Posterior vena cava (tissue), 2 donors: Measurements from ENCODE around the gene SYT5. TPM values are rescaled to one million over a fixed set of nuclear protein-coding genes. Genes with fewer than 3 reads are reported as not detected.
"Not testable (repeated sequence)": the region's sequence is repeated elsewhere in the genome, so short reads cannot be mapped to it uniquely, and the experiment has no call there.

ENCODE experiments used
- DNase-seq: peaks from one replicate; pipeline ENCODE4 v3.0.0-alpha.2; 2020; ENCODE audit warnings: low spot score
- intact Hi-C, 2 donors: fragments of 100-400 bp; cut with DNase I; formaldehyde crosslinking; loops; one replicate each; pipeline versions ENCODE4 v1.14.1 to v1.14.2; 2022 to 2023
- total RNA-seq, 2 donors: library from RNA; stranded (reverse); fragmentation: NEBNext Ultra II Directional; extraction: Animal tissue kit (Norgen Biotek cat#: 25700); gene quantifications; one replicate each; pipeline ENCODE4 v1.2.1, GENCODE V29; 2021
- donor health status: DM: yes; HTN: yes; CAD: no.
- donor health status: DM: yes; HTN: yes; CAD: no.

SYT5 gene
- total RNA-seq, 2 donors from 2014 or later, result not detected

GRCh38 chr19:55209693-55210472 lies 29.8 kb upstream of the SYT5 start:
- no peak for DNase-seq
- intact Hi-C loops, result no loop called here

DNA sequence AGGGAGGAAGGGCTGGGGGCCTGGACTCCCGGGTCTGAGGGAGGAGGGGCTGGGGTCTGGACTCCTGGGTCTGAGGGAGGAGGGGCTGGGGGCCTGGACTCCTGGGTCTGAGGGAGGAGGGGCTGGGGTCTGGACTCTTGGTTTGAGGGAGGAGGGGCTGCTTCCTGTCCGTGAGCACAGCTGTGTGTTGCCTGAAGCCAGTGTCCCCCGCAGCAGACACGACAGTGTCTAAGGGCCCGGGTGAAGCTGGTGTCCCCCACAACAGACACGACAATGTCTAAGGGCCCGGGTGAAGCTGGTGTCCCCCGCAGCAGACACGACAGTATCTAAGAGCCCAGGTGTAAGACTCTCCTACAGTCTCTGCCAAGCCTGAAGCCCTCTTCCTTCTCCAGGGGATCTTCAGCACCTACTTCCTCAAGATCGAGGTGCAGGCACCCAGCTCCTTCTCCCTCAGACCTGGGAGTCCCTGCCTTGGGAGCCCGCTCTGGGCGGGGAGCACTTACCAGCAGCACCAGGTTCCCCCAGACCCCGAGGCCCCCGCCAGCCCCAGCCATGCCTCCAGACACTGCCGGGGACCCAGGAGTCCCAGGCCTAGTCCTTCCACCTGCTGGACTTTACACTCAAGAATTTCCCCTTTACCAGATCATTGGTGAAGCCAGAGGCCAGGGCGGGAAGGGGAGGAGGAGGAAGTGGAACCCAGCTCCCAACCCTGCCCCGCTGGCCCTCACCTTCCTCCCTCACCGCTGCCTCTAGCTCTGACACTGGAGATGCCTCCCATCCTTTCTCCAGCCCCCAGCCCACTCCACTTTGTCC lies 29.0 kb upstream of the SYT5 start, which contains the start of gene PTPRH:
PTPRH (minus strand) TSS at position 622 of the 813 bp plus-strand sequence; CDS start at position 554, 68 bp downstream.
- no peak for DNase-seq
- intact Hi-C loops, result no loop called here

DNA sequence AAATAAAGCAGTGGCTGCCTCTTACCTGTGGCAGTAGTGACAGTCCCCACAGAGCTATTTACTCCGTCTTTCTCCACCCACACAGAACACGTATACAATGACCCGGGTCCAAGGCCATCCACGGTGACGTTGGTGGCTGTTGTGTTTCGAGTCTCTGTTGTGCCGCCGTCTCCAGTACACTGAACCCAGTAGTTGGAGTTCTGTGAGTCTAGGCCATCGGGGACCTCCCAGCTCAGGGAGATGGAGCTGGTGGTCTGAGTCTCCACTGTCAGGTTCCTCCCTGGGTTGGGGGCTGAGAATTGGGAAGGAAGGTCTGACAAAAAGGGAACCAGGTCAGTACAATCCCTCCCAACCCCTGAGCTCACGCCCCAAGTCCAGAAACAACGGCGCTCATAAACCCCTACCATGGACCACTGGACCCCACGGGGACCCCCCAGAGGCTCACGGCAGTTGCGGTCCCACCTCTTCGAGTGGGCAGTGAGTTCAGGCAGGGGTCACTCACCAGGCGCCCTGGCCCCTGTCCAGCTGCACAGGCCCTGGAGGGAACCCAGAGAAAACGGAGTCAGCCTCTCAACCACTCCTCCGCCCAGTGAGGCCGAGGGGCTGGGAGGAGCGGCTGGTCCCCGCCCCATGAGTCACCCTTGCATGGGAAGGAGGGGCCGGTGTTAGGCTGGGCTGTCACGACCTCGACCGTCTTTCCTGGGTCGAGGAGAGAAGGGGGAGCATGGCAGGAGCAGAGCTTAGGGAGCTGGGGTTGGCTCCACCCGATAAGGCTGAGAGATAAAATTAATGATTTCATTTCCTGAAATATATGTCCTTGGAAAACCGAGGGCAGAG lies 26.8 kb upstream of the SYT5 start:
- peak; percentile 93 for DNase-seq

GRCh38 chr19:55202199-55202598 lies 22.1 kb upstream of the SYT5 start:
- DNase-seq, result not testable (repeated sequence)

More for the DNA sequence above, 26.8 kb upstream of the SYT5 start:
- intact Hi-C loops, result no loop called here

GRCh38 chr19:55199620-55200204 lies 19.6 kb upstream of the SYT5 start:
- intact Hi-C loops, result no loop called here

More at GRCh38 chr19:55202199-55202598, 22.1 kb upstream of the SYT5 start:
- intact Hi-C loops, result not testable (repeated sequence)

GRCh38 chr19:55198651-55199050 lies 18.6 kb upstream of the SYT5 start:
- intact Hi-C loops, result no loop called here
- no peak for DNase-seq

More at GRCh38 chr19:55199620-55200204, 19.6 kb upstream of the SYT5 start:
- DNase-seq, result no peak

DNA sequence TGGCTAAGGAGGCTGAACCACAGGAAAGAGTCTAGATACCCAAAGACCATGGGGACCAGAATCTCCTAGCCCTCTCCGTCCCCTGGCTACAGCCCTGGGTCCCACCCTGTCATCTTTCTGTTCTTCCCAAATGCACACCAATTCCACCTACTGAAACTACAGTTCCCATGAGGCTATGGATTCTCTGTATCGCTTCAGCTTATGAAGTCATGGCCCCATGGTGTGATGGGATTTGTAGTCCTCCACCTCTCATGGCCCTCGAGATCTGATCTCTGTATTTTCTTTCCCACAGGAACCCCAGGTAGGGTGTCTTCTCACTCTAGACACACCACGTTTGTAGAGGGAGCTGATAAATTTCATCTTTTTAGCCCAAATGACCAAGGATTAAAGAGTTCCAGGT lies 17.4 kb upstream of the SYT5 start:
- DNase-seq, result no peak
- intact Hi-C loops, result no loop called here

- no peak for DNase-seq
- intact Hi-C loops, result no loop called here
Measured at GRCh38 chr19:55196803-55197202, 16.7 kb upstream of the SYT5 start.

- no peak for DNase-seq
- intact Hi-C loops, result no loop called here
Measured at GRCh38 chr19:55193481-55193880, 13.4 kb upstream of the SYT5 start.

GRCh38 chr19:55189403-55189835 lies 9.3 kb upstream of the SYT5 start:
- no peak for DNase-seq
- intact Hi-C loops, result no loop called here

DNA sequence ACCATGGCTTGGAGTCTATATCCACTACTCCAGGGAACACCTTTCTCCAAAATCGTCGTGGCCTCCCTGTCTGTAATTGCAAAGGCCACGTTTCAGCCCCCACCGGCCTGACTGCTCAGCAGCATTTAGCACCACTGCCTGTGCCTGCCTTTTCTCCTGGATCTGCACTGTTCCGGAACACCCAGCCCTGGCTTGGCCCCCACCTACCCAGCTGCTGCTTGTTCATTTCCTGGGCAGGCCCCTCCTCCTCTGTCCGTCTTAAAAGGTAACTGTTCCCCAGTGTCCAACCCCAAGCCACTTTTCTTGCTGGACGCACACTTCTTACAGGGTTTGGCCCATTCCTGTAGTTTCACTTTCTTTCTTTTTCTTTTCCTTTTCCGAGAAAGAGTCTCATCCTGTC lies 8.5 kb upstream of the SYT5 start:
- no peak for DNase-seq
- intact Hi-C loops, result no loop called here

DNA sequence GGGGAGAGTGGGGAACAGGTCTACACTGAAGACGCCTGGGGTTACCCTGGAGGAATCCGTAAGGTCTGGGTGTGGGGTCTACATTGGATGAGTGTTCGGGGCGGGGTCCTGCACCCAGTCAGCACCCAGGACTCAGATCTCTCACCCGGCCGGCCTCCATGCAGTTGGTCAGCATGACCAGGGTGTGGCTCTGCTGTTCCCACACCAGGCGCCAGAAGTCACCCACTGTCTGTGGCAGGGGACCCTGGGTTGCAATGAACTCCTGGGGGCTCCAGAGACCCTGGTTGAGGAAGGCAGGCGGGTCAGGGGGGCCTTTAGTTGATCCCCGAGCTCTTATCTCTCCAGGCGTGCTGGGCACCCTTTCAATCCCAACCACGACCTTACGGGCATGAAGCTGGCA lies 6.0 kb upstream of the SYT5 start:
- no peak for DNase-seq
- intact Hi-C loops, result no loop called here

GRCh38 chr19:55181740-55182139 lies 1.7 kb upstream of the SYT5 start:
- DNase-seq, result no peak
- intact Hi-C loops, result no loop called here

DNA sequence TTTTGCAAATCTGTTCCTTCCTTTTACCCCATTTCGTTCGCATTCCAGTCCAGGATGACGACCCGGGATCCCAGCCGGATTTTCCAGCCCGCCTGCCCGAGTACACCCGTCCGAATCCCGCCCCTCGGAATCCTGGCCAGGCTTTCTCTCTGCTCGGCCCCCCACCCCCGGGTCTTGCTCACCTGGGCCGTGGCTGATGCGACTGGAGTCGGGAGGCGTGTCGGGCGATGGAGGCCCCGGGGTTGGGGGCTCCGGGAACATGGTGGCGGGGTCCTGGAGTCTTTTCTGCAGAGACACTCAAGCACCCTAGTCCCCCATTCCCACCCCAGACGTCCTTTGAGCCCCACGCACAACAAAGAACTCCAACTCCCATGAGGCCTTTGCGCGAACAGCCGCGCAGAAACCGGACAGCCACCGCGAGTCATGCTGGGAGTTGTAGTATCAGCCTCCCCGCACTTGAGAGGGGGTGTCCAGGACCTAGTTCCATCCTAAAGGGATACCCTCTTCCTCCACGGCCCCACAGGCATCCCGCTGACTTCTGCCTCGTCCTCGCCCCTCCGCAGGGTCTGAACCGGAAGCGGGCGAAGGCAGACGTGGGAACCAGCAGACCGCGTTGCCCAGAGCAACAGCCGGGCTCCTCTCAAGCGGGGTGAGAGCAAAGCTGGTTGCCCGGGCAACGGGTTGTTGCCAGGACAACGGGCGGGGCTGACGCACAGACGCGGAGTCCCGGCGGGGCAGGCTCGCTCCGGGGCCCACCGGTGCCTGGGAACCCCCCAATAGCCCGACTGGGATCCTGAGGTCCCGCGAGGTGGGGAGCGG lies 1.1 kb downstream of the SYT5 start:
- intact Hi-C loops, result no loop called here
- peak; percentile 91 for DNase-seq

DNA sequence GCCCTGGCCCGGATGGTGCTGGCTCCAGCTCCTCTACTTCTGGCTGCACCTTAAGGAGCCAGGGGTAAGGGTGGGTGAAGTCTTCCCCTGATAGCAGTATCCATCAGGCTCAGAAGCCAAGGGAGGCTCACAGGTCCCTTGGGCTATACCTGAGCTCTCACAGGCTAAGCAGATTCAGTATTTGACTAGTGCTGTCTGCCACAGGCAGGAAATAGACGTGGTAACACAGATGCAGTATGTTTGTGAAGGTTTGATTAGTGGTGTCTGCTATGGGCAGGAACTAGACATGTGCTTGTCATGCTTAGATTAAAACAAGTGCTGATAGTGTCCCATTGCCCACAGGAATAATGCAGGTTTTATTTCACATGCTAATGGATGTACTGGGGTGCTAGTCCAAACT lies 4.0 kb downstream of the SYT5 start:
- DNase-seq, result no peak
- intact Hi-C loops, result no loop called here

DNA sequence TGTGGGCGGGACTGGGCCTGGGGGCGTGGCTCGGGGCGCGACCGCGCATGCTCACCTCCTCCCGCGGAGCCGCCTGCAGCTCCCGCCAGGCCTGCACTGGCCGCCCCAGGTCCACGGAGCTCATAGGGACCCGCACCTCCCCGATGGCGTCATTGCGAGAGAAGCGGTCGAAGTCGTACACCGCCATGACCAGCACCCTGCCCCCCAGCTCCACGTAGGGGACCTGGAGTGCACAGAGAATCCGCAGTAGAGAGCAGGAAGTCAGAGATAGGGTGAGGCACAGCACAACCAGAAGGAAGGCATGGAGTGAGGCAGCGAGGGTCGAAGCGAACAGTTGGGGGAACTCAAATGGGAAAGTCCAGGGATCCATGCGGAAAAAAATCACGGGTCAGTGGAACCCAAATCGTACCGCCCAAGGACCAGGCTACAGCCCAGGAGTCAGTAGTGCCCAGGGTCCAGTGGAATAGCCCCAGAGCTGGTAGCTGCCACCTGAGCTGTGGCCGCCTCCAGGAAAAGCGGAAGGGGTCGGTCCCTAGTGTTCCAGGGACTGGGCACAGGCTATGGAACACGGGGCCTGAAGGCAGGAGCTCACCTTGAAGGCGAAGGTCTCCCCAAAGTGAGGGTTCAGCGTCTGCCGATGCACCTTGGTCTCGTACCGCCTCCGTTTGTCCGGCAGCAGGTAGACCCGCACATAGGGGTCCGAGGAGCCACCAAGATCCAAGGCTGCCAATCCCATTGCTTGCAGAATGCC lies 4.8 kb downstream of the SYT5 start:
- intact Hi-C loops, result no loop called here
- no peak for DNase-seq

DNA sequence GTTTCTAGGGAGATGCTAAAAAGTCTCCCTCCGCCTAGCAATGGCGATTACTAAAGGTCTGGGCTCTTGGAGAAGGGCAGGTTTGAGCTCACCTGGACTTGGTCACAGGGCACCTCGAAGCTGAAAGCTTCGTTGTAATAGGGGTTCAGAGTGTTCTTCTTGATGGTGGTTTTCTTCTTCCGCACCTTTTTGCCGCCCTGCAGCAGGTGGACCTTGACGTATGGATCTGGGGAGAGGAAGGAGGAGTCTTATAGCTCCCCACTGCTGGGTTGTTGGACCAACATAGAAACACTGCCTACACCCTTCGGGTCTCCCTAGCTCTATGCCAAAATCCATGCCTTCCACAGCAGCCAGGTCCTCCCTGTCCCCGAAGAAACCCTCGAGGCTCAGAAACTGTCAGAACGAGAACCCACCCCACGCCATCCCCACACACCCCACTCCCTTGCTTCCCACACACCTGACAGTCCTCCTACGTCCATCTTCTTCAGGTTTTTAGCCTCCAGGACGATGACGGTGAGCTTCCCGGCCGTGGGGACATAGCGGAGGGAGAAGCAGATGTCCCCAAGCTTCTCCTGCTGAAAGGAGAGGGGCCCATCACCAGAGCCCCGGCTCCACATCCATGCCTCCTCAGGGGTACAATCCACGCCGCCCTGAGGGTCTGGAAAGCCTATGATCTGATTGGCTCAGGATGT lies 5.5 kb downstream of the SYT5 start:
- intact Hi-C loops, result no loop called here

More for the DNA sequence above, 5.5 kb downstream of the SYT5 start:
- DNase-seq, result no peak
